WTC11 (cell line): ENCODE data around the gene SMAD6.

Source experiments
- CREB1 ChIP-seq: sonication (generic); formaldehyde crosslinking; IDR thresholded peaks from 2 replicates; pipeline ENCODE4 v1.8.0; 2023; ENCODE audit warnings: mild to moderate bottlenecking, missing genetic modification reagents
- CREM ChIP-seq: sonication (generic); formaldehyde crosslinking; IDR thresholded peaks from 2 replicates; pipeline ENCODE4 v1.8.1; 2022; ENCODE audit warnings: mild to moderate bottlenecking, missing genetic modification reagents, moderate library complexity
- CTCF ChIP-seq: fragments of 200-600 bp; IDR thresholded peaks from 2 replicates; pipeline ENCODE4 v1.8.0; 2022; ENCODE audit warnings: antibody characterized with exemption
- ETV6 ChIP-seq: sonication (generic); formaldehyde crosslinking; IDR thresholded peaks from 2 replicates; pipeline ENCODE4 v1.8.1; 2022; ENCODE audit warnings: mild to moderate bottlenecking, missing genetic modification reagents
- HMGXB4 ChIP-seq: sonication (generic); formaldehyde crosslinking; IDR thresholded peaks from 2 replicates; pipeline ENCODE4 v1.8.1; 2023; ENCODE audit warnings: mild to moderate bottlenecking, moderate library complexity, missing genetic modification reagents
- KAT7 ChIP-seq: sonication (generic); formaldehyde crosslinking; IDR thresholded peaks from 2 replicates; pipeline ENCODE4 v1.8.1; 2023; ENCODE audit warnings: missing genetic modification reagents, mild to moderate bottlenecking, borderline replicate concordance
- MAX ChIP-seq: sonication (generic); formaldehyde crosslinking; IDR thresholded peaks from 2 replicates; pipeline ENCODE4 v1.8.0; 2022; ENCODE audit warnings: mild to moderate bottlenecking, missing genetic modification reagents
- NR2C2 ChIP-seq: sonication (generic); formaldehyde crosslinking; IDR thresholded peaks from 2 replicates; pipeline ENCODE4 v1.8.0; 2022; ENCODE audit warnings: mild to moderate bottlenecking, missing genetic modification reagents
- TEAD4 ChIP-seq: sonication (generic); formaldehyde crosslinking; IDR thresholded peaks from 2 replicates; pipeline ENCODE4 v1.8.0; 2022; ENCODE audit warnings: mild to moderate bottlenecking, missing genetic modification reagents
- ZBTB43 ChIP-seq: sonication (generic); formaldehyde crosslinking; IDR thresholded peaks from 2 replicates; pipeline ENCODE4 v1.8.1; 2023; ENCODE audit warnings: mild to moderate bottlenecking, missing genetic modification reagents
- ZNF423 ChIP-seq: fragments of 250-450 bp; sonication (Bioruptor Pico); IDR thresholded peaks from 2 replicates; pipeline ENCODE4 v2.1.2; 2022; ENCODE audit warnings: mild to moderate bottlenecking, moderate library complexity

- TF ChIP-seq CTCF (no peak), KAT7 (CRISPR knock-in tag) (no peak), MAX (CRISPR knock-in tag) (no peak), CREB1 (no peak), ZNF423 (CRISPR knock-in tag) (no peak), TEAD4 (no peak), CREM (CRISPR knock-in tag) (no peak), ZBTB43 (CRISPR knock-in tag) (no peak), ETV6 (CRISPR knock-in tag) (no peak), NR2C2 (no peak), HMGXB4 (CRISPR knock-in tag) (no peak)
Measured at GRCh38 chr15:66719471-66719870, 17.4 kb downstream of the SMAD6 start.
